ENCODE results near the gene ANKK1. TPM values are rescaled to one million over a fixed set of nuclear protein-coding genes. Genes with fewer than 3 reads are reported as not detected.

ANKK1 gene
- total RNA-seq, 1 donor from 2014 or later = 0.60 TPM

DNA sequence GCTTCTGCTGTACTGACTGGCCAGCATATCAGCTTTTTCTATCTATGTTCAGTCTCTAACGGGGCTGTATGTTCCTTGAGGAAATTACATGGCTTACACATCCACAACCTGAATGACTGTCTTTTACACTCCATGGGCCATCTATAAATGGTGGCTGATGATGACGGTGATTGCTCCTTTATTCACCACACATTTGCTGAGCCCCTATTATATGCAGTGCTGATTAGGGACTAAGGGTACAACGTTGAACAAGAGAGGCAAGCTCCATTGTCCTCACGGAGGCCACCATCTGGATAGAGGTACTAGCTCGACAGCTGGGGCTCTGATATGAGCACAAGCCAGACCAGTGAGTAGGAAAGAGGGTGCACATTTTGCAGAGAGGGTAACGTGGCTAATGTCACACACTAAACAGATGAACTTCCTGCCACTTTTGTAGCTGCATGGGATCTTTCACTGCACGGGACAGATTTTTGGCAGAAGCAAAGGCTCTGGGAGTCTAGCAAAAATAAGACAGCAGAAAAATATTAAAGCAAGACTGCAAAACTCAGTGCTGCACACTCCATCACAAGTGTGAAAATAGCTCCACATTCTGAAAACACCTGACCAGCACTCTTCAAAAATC is 57.0 kb downstream of the ANKK1 start:
- Mint-ChIP-seq H3K9me3 (no peaks in the 10 kb centered on the region), H3K27ac (no peak overlapping the region), H3K4me3 (no peak overlapping the region), H3K27me3 (peaks cover 22% of the 10 kb centered on the region), H3K4me1 (no peaks in the 10 kb centered on the region), H3K36me3 (ENCODE audit: low read depth) (no peaks in the 10 kb centered on the region)
- TF ChIP-seq CTCF (IDR thresholded peaks at IDR 0.05) = no peak
- ATAC-seq (ENCODE audit: low read depth) (no peak), DNase-seq (no peak)
- ChIA-PET CTCF (no interaction called here), POLR2A (no interaction called here)
- intact Hi-C loops (cut with micrococcal nuclease) = no loop called here

- DNase-seq = no peak
- Mint-ChIP-seq H3K27ac (no peak overlapping the region), H3K9me3 (no peaks in the 10 kb centered on the region), H3K4me1 (no peaks in the 10 kb centered on the region), H3K27me3 (peaks cover 16% of the 10 kb centered on the region), H3K4me3 (no peak overlapping the region), H3K36me3 (ENCODE audit: low read depth) (no peaks in the 10 kb centered on the region)
- ATAC-seq (ENCODE audit: low read depth) = no peak
- CTCF ChIA-PET = no interaction called here
- TF ChIP-seq CTCF (IDR thresholded peaks at IDR 0.05) = no peak
- intact Hi-C loops (cut with micrococcal nuclease) = no loop called here
- POLR2A ChIA-PET = no interaction called here
Measured at GRCh38 chr11:113446112-113446511, 58.5 kb downstream of the ANKK1 start.

DNA sequence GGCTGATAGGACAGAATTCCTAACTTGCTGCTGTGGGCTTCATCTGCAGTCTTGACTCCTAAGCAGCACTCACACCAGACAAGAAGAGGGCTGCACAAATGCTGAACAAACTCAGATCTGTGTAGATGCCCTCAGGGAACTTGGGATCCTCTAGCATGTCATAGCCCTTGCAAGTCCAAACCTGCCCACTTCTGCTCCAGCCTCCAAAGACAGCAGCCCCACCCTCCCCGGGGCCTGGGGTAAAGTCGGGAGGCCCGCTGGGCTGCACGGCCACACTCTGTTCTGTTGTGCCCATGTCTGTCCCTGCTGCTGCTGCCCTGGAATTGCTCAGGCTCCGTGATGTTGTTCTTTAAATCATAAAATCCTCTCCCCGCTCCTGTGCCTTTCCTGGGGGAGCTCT is 59.4 kb downstream of the ANKK1 start:
- no peak for ATAC-seq (ENCODE audit: low read depth)
- H3K27ac Mint-ChIP-seq = no peak overlapping the region
- no peaks in the 10 kb centered on the region for H3K9me3 Mint-ChIP-seq
- POLR2A ChIA-PET = no interaction called here
- H3K27me3 Mint-ChIP-seq = peaks cover 16% of the 10 kb centered on the region
- TF ChIP-seq CTCF (IDR thresholded peaks at IDR 0.05) = no peak
- CTCF ChIA-PET = interaction anchor here (0.7 kb wide), 1 partner anchor 164 kb away, joined by 3 read pairs; no protein-coding TSS in a partner anchor
- no peak overlapping the region for H3K4me3 Mint-ChIP-seq
- no peaks in the 10 kb centered on the region for H3K4me1 Mint-ChIP-seq
- no peak for DNase-seq
- no peaks in the 10 kb centered on the region for H3K36me3 Mint-ChIP-seq (ENCODE audit: low read depth)
- intact Hi-C loops (cut with micrococcal nuclease) = no loop called here

GRCh38 chr11:113447621-113448315 is 60.2 kb downstream of the ANKK1 start:
- Mint-ChIP-seq H3K36me3 (ENCODE audit: low read depth) (no peaks in the 10 kb centered on the region), H3K27ac (no peak overlapping the region), H3K27me3 (peaks cover 16% of the 10 kb centered on the region), H3K4me3 (no peak overlapping the region), H3K9me3 (no peaks in the 10 kb centered on the region), H3K4me1 (no peaks in the 10 kb centered on the region)
- DNase-seq (no peak), ATAC-seq (ENCODE audit: low read depth) (no peak)
- intact Hi-C loops (cut with micrococcal nuclease) = no loop called here
- POLR2A ChIA-PET = no interaction called here
- CTCF ChIA-PET = no interaction called here
- no peak for TF ChIP-seq CTCF (IDR thresholded peaks at IDR 0.05)

DNA sequence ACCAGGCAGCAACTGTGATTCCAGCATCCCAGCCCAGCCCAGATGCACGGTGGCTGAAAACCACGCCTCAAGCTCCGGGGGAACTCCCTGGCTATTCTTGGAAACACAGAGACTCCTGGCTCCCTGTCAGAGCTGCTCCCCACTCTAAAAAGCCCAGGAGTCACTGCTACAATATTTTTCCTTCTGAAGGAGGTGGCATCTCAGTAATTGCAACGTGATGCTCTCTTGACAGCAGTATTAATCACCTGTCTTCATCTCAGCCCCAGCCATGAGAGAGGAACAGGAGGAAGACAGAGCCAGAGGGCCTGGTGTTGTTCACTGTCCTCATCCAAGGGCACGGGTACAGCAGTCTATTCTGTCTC is 60.7 kb downstream of the ANKK1 start:
- no peaks in the 10 kb centered on the region for H3K36me3 Mint-ChIP-seq (ENCODE audit: low read depth)
- H3K27ac Mint-ChIP-seq = no peak overlapping the region
- ATAC-seq (ENCODE audit: low read depth) = no peak
- TF ChIP-seq CTCF (IDR thresholded peaks at IDR 0.05) = no peak
- H3K27me3 Mint-ChIP-seq = peaks cover 16% of the 10 kb centered on the region
- intact Hi-C loops (cut with micrococcal nuclease) = no loop called here
- no peak overlapping the region for H3K4me3 Mint-ChIP-seq
- H3K9me3 Mint-ChIP-seq = no peaks in the 10 kb centered on the region
- DNase-seq = no peak
- H3K4me1 Mint-ChIP-seq = no peaks in the 10 kb centered on the region
- CTCF ChIA-PET = no interaction called here
- POLR2A ChIA-PET = no interaction called here

All from activated B cell treated with CpG ODN at 0.5 μM for 24 hours (primary cell).